ENCODE data around the gene LYPD5. TPM values are rescaled to one million over a fixed set of nuclear protein-coding genes. Genes with fewer than 3 reads are reported as not detected.

Gene LYPD5
- total and polyA plus RNA-seq, 7 donors = 0.60 to 10.6 (median 2.0) TPM

DNA sequence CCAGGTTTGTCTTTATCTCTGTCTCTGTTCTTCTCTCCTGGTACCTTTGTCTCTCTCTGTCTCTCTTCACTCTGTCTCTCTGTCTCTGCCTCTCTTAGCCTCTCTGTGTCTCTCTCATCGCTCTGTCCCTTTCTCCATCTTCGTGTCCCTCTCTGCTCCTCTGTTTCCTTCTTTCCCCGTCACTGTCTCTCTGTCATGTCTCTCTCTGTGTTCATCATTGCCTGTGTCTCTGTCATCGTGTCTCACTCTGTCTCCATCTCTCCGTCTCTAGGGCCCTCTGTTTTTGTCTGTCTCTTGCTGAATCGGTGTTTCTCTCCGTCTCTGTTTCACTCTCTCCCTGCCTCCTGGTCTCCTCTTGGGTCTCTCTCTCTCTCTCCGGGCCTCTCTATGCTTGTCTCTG is 18.6 kb downstream of the LYPD5 start:
- no peaks in the 10 kb centered on the region for H3K9me3 ChIP-seq
- DNase-seq = no peak
- H3K27me3 ChIP-seq = peaks cover 2 to 37% (median 13%) of the 10 kb centered on the region in 3 donors
- no peak overlapping the region for H3K27ac ChIP-seq
- H3K4me3 ChIP-seq = no peak overlapping the region
- H3K4me1 ChIP-seq = peaks cover 0 to 13% (median 8%) of the 10 kb centered on the region in 4 donors
- WGBS, 2 donors = 89 to 90% methylated on average over 8 of the region's 8 CpGs
- intact Hi-C loops (cut with DNase I) = no loop called here
- TF ChIP-seq POLR2AphosphoS5 (IDR thresholded peaks at IDR 0.05) (no peak), POLR2A (IDR thresholded peaks at IDR 0.05) (no peak), EP300 (IDR thresholded peaks at IDR 0.05) (no peak)
- TF ChIP-seq, protein P1, sequence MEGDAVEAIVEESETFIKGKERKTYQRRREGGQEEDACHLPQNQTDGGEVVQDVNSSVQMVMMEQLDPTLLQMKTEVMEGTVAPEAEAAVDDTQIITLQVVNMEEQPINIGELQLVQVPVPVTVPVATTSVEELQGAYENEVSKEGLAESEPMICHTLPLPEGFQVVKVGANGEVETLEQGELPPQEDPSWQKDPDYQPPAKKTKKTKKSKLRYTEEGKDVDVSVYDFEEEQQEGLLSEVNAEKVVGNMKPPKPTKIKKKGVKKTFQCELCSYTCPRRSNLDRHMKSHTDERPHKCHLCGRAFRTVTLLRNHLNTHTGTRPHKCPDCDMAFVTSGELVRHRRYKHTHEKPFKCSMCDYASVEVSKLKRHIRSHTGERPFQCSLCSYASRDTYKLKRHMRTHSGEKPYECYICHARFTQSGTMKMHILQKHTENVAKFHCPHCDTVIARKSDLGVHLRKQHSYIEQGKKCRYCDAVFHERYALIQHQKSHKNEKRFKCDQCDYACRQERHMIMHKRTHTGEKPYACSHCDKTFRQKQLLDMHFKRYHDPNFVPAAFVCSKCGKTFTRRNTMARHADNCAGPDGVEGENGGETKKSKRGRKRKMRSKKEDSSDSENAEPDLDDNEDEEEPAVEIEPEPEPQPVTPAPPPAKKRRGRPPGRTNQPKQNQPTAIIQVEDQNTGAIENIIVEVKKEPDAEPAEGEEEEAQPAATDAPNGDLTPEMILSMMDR (IDR thresholded peaks at IDR 0.05) = no peak
- H3K36me3 ChIP-seq = no peaks in the 10 kb centered on the region

DNA sequence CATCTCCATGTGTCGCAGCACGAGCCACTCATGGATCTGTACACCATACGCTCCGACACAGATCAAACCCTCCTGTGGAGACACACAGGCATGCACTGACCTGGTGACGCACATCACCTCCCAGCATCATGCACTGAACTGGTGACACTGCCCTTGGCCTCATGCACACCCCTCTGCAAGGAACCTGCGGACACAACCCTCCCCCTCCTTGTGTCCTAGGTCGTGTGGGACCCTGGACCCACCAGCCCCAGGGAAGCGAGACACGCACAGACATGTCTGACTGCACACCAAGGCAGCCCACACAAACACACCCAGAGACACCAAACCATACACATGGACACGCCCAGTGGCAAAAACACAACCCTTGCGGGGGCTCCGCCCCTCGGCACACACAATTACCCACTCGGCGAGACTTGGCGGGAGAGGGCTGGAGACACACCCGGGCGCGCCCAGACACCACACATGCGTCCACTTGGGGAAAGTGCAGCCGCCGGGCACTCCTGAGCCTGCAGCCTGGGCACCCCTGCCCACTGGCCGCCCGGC is 19.5 kb downstream of the LYPD5 start:
- peaks cover 2 to 40% (median 13%) of the 10 kb centered on the region in 3 donors for H3K27me3 ChIP-seq
- H3K9me3 ChIP-seq = no peaks in the 10 kb centered on the region
- H3K36me3 ChIP-seq = no peaks in the 10 kb centered on the region
- H3K27ac ChIP-seq = no peak overlapping the region
- intact Hi-C loops (cut with DNase I) = no loop called here
- 14 to 63% methylated on average over 24 of the region's 24 CpGs for WGBS, 2 donors
- no peak for DNase-seq
- TF ChIP-seq EP300 (IDR thresholded peaks at IDR 0.05) = no peak
- no peak for TF ChIP-seq POLR2AphosphoS5 (IDR thresholded peaks at IDR 0.05)
- TF ChIP-seq, protein P1 (IDR thresholded peaks at IDR 0.05) = no peak
- no peak for TF ChIP-seq POLR2A (IDR thresholded peaks at IDR 0.05)
- peaks cover 0 to 13% (median 8%) of the 10 kb centered on the region in 4 donors for H3K4me1 ChIP-seq
- H3K4me3 ChIP-seq = no peak overlapping the region

DNA sequence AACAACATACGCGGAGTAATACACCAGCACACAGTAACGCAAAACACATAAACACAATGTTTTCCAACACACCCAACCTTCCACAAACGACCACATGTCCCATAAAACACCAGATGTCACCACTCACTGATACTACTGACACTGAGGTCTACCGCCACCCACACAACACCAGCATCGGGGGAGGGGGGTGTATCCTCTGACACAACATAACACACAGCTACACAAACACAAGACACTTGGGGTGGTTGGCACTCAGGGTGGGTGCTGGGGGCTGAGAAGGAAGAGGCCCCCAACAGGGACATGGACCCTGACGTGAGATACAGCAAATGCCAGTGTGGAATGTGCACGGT is 20.0 kb downstream of the LYPD5 start:
- 19 to 55% methylated on average over 8 of the region's 8 CpGs for WGBS, 2 donors
- no peak overlapping the region for H3K4me3 ChIP-seq
- H3K4me1 ChIP-seq = peaks cover 0 to 13% (median 8%) of the 10 kb centered on the region in 4 donors
- H3K27me3 ChIP-seq = peaks cover 2 to 40% (median 13%) of the 10 kb centered on the region in 3 donors
- no peak for DNase-seq
- no peak overlapping the region for H3K27ac ChIP-seq
- intact Hi-C loops (cut with DNase I) = no loop called here
- H3K9me3 ChIP-seq = no peaks in the 10 kb centered on the region
- no peak for TF ChIP-seq POLR2A (IDR thresholded peaks at IDR 0.05)
- TF ChIP-seq POLR2AphosphoS5 (IDR thresholded peaks at IDR 0.05) = no peak
- no peak for TF ChIP-seq EP300 (IDR thresholded peaks at IDR 0.05)
- TF ChIP-seq, protein P1 (IDR thresholded peaks at IDR 0.05) = no peak
- no peaks in the 10 kb centered on the region for H3K36me3 ChIP-seq

DNA sequence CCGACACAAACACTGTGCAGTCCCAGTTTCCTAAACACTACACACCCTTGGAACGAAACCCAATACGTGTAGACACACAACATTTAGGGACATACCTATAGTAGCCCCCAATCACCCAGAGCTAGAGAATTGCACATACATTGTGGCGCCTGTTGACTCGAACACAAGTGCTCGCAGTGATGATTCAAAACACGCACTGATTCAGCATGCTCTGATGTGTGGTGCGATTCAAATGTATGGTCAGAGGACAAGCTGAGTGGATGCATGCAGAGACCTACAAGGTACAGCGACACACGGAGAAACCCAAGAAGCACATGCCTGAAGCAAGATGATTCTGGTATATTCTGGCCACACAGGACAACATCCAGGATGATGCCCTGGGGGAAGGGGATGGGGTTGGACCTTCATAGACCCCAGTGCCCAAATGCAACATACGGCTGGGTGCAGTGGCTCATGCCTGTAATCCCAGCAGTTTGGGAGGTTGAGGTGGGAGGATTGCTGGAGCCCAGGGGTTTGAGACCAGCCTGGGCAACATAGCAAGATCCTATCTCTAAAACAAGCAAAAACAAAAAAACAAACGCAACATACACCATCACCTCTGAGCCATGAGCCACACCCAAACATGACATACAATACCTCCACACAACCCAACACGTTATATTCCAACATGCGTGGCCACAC is 20.5 kb downstream of the LYPD5 start:
- Histone ChIP-seq H3K4me1 (peaks cover 0 to 13% (median 8%) of the 10 kb centered on the region in 4 donors), H3K27ac (no peak overlapping the region), H3K27me3 (peaks cover 2 to 40% (median 13%) of the 10 kb centered on the region in 3 donors), H3K9me3 (no peaks in the 10 kb centered on the region), H3K36me3 (no peaks in the 10 kb centered on the region), H3K4me3 (no peak overlapping the region)
- intact Hi-C loops (cut with DNase I) = no loop called here
- DNase-seq = no peak
- TF ChIP-seq EP300 (IDR thresholded peaks at IDR 0.05) = no peak
- no peak for TF ChIP-seq POLR2A (IDR thresholded peaks at IDR 0.05)
- TF ChIP-seq POLR2AphosphoS5 (IDR thresholded peaks at IDR 0.05) = no peak
- TF ChIP-seq, protein P1 (IDR thresholded peaks at IDR 0.05) = no peak
- 75 to 86% methylated on average over 14 of the region's 14 CpGs for WGBS, 2 donors

Data from sigmoid colon (tissue), 7 donors.